ENCODE measurements around the gene TSPAN9.

DNA sequence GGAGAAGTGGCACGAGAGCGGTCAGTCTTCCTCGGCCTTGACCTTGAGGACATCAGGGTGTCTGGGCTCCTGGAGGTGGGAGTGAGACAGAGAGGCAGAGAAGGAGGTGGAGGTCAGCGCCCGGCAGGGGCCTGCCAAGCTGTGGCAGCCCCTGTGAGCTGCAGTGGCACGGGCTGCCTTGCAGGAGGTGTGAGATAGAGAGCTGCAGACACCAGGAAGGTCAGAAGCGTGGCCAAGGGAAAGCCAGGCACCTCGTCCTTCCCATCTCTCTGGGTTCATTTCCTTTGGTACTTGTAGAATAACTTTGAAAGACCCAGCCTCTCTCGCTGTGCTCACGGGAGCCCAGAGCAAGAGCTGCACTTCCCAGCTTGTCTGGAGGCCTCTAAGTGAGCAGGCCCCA is 98.1 kb downstream of the TSPAN9 start:
- TF ChIP-seq, protein P1, sequence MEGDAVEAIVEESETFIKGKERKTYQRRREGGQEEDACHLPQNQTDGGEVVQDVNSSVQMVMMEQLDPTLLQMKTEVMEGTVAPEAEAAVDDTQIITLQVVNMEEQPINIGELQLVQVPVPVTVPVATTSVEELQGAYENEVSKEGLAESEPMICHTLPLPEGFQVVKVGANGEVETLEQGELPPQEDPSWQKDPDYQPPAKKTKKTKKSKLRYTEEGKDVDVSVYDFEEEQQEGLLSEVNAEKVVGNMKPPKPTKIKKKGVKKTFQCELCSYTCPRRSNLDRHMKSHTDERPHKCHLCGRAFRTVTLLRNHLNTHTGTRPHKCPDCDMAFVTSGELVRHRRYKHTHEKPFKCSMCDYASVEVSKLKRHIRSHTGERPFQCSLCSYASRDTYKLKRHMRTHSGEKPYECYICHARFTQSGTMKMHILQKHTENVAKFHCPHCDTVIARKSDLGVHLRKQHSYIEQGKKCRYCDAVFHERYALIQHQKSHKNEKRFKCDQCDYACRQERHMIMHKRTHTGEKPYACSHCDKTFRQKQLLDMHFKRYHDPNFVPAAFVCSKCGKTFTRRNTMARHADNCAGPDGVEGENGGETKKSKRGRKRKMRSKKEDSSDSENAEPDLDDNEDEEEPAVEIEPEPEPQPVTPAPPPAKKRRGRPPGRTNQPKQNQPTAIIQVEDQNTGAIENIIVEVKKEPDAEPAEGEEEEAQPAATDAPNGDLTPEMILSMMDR (IDR thresholded peaks at IDR 0.05): no peak
- no peak for TF ChIP-seq EZH2 (IDR thresholded peaks at IDR 0.05)
- TF ChIP-seq EZH2phosphoT487 (IDR thresholded peaks at IDR 0.05): no peak
